Transverse colon (tissue), 4 donors: Measurements from ENCODE around the gene SLC2A13.

Experiments used
- POLR2A ChIP-seq: fragments of 450-650 bp; IDR thresholded peaks from one replicate; pipeline ENCODE4 v1.6.1; 2016; ENCODE audit warnings: antibody characterized with exemption, mild to moderate bottlenecking, moderate library complexity
- POLR2AphosphoS5 ChIP-seq, 3 donors: sonication (generic); formaldehyde crosslinking; IDR thresholded peaks; one replicate each; pipeline ENCODE4 v1.6.1; 2016; ENCODE audit warnings: antibody characterized with exemption in 3 of 3
- TF ChIP-seq, protein P1 (sequence below), 5 experiments: fragments of 200-600 bp in 3 of 5; fragments of 450-650 bp in 2 of 5; sonication (generic) in 3 of 5; IDR thresholded peaks; 1 replicate in 2 of 5; 2 replicates in 3 of 5; pipeline ENCODE4 v1.5.1; 2016 to 2017; ENCODE audit warnings: antibody characterized with exemption in 5 of 5, inconsistent platforms in 3 of 5, mild to moderate bottlenecking in 2 of 5, moderate library complexity in 1 of 5

DNA sequence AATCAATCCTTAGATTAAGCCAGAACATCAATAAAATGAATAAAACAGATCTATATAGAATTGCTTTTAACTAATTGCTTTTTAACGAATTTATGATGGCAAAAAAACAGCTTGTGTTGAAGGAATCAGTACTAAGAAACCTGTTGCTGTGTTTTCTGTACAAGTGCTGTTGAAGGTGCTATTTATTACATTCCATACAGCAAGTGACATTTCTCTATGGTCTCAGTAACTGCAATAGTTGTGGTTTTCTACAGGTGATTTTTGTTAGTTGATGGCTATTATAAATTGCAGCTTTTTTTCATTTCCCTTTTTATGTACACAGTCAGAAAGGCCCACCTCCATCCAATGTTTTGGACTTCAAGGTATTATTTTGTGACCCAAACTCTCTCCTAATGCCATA is 56.6 kb downstream of the SLC2A13 start:
- TF ChIP-seq, protein P1, sequence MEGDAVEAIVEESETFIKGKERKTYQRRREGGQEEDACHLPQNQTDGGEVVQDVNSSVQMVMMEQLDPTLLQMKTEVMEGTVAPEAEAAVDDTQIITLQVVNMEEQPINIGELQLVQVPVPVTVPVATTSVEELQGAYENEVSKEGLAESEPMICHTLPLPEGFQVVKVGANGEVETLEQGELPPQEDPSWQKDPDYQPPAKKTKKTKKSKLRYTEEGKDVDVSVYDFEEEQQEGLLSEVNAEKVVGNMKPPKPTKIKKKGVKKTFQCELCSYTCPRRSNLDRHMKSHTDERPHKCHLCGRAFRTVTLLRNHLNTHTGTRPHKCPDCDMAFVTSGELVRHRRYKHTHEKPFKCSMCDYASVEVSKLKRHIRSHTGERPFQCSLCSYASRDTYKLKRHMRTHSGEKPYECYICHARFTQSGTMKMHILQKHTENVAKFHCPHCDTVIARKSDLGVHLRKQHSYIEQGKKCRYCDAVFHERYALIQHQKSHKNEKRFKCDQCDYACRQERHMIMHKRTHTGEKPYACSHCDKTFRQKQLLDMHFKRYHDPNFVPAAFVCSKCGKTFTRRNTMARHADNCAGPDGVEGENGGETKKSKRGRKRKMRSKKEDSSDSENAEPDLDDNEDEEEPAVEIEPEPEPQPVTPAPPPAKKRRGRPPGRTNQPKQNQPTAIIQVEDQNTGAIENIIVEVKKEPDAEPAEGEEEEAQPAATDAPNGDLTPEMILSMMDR (IDR thresholded peaks at IDR 0.05), result no peak
- TF ChIP-seq POLR2A (no peak), POLR2AphosphoS5 (IDR thresholded peaks at IDR 0.05) (no peak)
